HG03139 (cell line): ENCODE results near the gene NCKAP5.
A peak's percentile ranks its signal among the peaks of the same experiment; 100 is the strongest.

ENCODE experiments used
- ATAC-seq: cut with Tn5 transposase; IDR thresholded peaks from one replicate; pipeline ENCODE4 v1.9.1; 2021; ENCODE audit not compliant: unreplicated experiment

Gene NCKAP5

GRCh38 chr2:133293544-133294353 lies 274.5 kb downstream of the NCKAP5 start:
- no peak for ATAC-seq

GRCh38 chr2:133292259-133292658 lies 276.0 kb downstream of the NCKAP5 start:
- no peak for ATAC-seq

GRCh38 chr2:133287709-133288108 lies 280.6 kb downstream of the NCKAP5 start:
- ATAC-seq = no peak

GRCh38 chr2:133286326-133286922 lies 281.8 kb downstream of the NCKAP5 start:
- no peak for ATAC-seq

- ATAC-seq = no peak
Observed at GRCh38 chr2:133273031-133273430, 295.2 kb downstream of the NCKAP5 start.

- no peak for ATAC-seq
Observed at GRCh38 chr2:133271105-133271504, 297.2 kb downstream of the NCKAP5 start.

- ATAC-seq = no peak
Observed at GRCh38 chr2:133270550-133270949, 297.7 kb downstream of the NCKAP5 start.

- no peak for ATAC-seq
Observed at GRCh38 chr2:133266926-133267590, 301.2 kb downstream of the NCKAP5 start.

- ATAC-seq = no peak
Observed at GRCh38 chr2:133266041-133266925, 302.0 kb downstream of the NCKAP5 start.

- no peak for ATAC-seq
Observed at GRCh38 chr2:133265432-133265949, 302.8 kb downstream of the NCKAP5 start.

- ATAC-seq = no peak
Observed at GRCh38 chr2:133264989-133265401, 303.3 kb downstream of the NCKAP5 start.

GRCh38 chr2:133262893-133263292 lies 305.4 kb downstream of the NCKAP5 start:
- ATAC-seq = no peak

- no peak for ATAC-seq
Observed at GRCh38 chr2:133255360-133255759, 312.9 kb downstream of the NCKAP5 start.

GRCh38 chr2:133253793-133254192 lies 314.5 kb downstream of the NCKAP5 start:
- ATAC-seq = no peak

GRCh38 chr2:133252780-133253355 lies 315.4 kb downstream of the NCKAP5 start:
- ATAC-seq = no peak

GRCh38 chr2:133249362-133249761 lies 318.9 kb downstream of the NCKAP5 start:
- no peak for ATAC-seq

- ATAC-seq = no peak
Observed at GRCh38 chr2:133248264-133248663, 320.0 kb downstream of the NCKAP5 start.

- ATAC-seq = peak; percentile 70
Observed at GRCh38 chr2:133247631-133248030, 320.6 kb downstream of the NCKAP5 start.

GRCh38 chr2:133241224-133241571 lies 327.1 kb downstream of the NCKAP5 start:
- ATAC-seq = no peak

GRCh38 chr2:133240491-133241223 lies 327.6 kb downstream of the NCKAP5 start:
- no peak for ATAC-seq
